Cardiac septum (tissue), 1 donor: Measurements from ENCODE around the gene P3H4. TPM values are rescaled to one million over a fixed set of nuclear protein-coding genes. Genes with fewer than 3 reads are reported as not detected.
"Not testable (repeated sequence)": the region's sequence is repeated elsewhere in the genome, so short reads cannot be mapped to it uniquely, and the experiment has no call there.

Experiments
- DNase-seq: peaks from one replicate; pipeline ENCODE4 v3.0.0-alpha.2; 2020; ENCODE audit warnings: low spot score
- intact Hi-C: fragments of 100-400 bp; cut with DNase I; formaldehyde crosslinking; loops from one replicate; pipeline ENCODE4 v1.14.0; 2022
- long read RNA-seq: library from polyadenylated mRNA; unstranded; transcript quantifications from one replicate; pipeline ENCODE4 v2.0.0, GENCODE V29; 2021
- total RNA-seq: library from RNA; stranded (reverse); fragmentation: NEBNext Ultra II Directional; extraction: Animal tissue kit (Norgen Biotek cat#: 25700); gene quantifications from one replicate; pipeline ENCODE4 v1.2.1, GENCODE V29; 2021
- donor health status: DM: no; HTN: no; CAD: no.

The P3H4 gene
- total RNA-seq = 5.1 TPM
- long read RNA-seq, transcript P3H4-202 (8 exons, 2,601 nt) = major isoform, 8 of 24 reads
- long read RNA-seq, partial matches to known transcripts = 8 of 24 reads
- long read RNA-seq, other reads (novel, unspliced or antisense) = 7 of 24 reads

DNA sequence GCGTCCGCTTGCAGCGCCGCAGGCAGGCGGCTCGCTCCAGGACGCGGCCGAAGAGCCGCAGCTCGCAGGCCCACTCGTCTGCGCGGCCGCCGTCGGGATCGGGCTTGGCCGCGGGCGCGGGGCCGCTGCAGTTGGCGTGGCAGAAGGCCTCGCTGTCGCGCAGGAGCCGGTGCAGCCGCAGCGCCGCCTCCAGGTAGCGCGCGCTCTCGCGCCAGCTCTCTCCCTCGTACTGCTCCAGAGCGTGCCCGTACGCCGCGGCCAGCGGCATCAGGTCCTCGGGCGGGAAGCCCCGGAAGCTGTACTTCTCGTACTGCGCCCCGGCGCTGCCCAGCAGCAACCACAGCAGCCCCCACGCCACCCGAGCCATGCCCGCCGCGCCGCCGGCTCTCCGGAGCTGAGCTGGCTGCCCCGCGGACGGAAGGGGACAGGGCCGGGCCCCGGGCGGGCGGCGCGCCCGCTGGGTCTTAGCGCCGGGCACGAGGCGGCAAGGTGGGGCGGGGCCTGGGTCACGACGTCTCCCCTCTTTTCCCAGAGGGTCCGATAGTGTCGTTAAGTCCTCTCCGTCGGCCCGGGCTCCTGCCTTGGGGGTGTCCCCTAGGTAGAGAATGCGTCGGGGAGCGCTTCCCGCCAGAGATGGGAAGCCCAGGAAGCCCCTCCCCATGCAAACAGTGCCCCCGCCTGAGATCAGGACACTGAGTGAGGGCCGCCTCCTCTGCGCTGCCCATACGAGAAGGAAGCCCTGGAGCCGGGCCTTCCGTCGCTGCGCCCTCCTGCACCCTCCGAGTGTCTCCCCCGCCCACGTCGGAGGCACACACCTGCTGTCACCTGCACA is at the start of gene P3H4:
TSS of gene P3H4 (minus strand) at position 401 of the 832 bp plus-strand sequence. CDS start at position 367, 34 bp downstream.
- peak; percentile 83 for DNase-seq
- intact Hi-C loops = loop anchor here (10.0 kb wide), 1 partner anchor 53 kb away; the partner anchor contains the start of gene KLHL11

- DNase-seq = no peak
- intact Hi-C loops = loop anchor here (10.0 kb wide), 1 partner anchor 46 kb away; the partner anchor contains the start of genes FKBP10 and P3H4
Measured at GRCh38 chr17:41860254-41860931, 48.6 kb upstream of the P3H4 start.

DNA sequence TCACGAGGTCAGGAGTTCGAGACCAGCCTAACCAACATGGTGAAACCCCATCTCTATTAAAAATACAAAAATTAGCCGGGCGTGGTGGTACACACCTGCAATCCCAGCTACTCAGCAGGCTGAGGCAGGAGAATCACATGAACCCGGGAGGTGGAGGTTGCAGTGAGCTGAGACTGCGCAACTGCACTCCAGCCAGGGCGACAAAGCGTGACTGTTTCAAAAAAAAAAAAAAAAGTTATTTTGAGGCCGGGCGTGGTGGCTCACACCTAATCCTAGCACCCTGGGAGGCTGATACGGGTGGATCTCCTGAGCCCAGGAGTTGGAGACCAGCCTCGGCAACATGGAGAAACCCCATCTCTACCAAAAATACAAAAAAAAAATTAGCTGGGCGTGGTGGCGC is 39.6 kb upstream of the P3H4 start:
- intact Hi-C loops = loop anchor here (10.0 kb wide), 1 partner anchor 63 kb away; the partner anchor contains the start of gene ACLY
- DNase-seq = not testable (repeated sequence)

DNA sequence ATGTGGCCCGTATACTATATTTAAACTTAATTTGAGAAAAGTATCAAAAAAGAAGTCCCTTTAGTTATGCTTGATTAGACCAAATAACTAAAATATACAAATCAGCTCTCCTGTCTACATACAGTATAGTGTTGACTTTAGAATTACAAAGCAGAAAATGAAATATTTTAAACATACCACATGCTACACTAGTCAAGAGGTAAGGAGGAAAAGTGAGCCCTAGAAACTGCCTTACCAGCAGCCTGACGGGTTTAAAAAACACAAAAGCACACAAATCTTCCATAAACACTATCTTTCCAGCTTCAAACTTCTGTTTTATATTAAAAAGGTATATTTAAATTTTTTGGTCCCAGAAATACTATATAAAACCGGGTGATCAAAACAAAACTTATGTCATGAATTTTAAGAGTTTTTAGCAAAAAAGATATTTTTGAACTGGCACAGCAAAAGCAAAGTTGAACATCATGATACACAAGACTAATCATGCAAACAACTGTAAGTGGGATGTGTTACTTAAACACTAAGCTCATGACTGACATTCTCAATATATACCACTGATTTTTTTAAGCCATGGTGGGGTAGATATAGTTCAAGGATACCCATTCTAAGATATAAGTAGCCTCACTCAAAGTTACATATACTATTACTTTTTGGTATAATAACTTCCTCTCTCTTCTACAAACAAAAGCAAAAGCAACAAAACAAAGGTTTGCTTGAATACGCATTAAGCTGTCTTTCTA is 37.7 kb upstream of the P3H4 start:
- intact Hi-C loops = no loop called here

DNA sequence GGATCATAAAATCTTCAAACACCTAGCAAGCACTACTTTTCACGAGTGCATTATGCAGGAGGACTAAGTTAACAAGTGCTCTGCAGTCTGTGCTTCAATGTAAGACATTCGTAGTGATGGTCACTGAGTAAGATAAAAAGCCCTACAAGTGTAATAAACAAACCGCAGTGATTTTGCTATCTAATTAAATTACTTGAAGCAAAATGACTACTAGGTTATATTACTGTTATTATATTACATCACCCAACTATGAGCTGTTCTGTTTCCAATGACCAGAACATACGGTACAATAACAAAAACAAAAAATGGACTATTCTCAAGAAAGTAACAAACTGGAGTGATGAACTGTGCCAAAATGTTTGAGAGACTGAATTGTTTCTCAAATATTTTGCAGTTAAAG is 37.0 kb upstream of the P3H4 start:
- intact Hi-C loops = no loop called here
- no peak for DNase-seq

More for the DNA sequence above, 37.7 kb upstream of the P3H4 start:
- DNase-seq = no peak

DNA sequence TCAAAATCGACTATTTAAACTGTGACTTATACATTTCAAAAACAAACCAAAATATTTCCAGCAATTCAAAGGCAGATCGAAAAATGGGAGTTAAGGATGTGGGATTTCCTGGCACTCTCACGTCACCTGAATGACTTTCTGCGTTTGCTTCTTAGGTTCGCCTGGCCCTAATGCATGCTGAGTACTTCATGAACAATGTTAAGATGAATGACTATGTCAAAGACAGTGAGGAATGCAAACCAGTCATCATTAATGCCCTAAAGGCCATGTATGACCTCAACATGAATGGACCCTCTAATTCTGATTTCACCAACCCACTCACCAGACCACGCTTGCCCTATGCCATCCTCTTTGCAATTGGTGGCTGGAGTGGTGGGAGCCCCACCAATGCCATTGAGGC is 33.2 kb upstream of the P3H4 start:
- intact Hi-C loops = no loop called here
- no peak for DNase-seq

DNA sequence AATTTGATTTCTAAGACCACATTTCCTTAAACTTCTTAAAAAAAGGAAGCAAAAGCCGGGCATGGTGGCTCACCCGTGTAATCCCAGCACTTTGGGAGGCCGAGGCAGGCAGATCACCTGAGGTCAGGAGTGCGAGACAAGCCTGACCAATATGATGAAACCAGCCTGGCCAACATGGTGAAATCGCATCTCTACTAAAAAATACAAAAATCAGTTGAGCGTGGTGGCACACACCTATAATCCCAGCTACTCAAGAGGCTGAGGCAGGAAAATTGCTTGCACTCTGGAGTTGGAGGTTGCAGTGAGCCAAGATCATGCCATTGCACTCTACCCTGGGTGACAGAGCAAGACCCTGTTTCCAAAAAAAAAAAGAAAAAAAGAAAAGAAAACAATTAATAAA is 29.0 kb upstream of the P3H4 start:
- intact Hi-C loops, DNase-seq: not testable (repeated sequence)

GRCh38 chr17:41839448-41839847 is 27.7 kb upstream of the P3H4 start:
- DNase-seq, intact Hi-C loops: not testable (repeated sequence)

DNA sequence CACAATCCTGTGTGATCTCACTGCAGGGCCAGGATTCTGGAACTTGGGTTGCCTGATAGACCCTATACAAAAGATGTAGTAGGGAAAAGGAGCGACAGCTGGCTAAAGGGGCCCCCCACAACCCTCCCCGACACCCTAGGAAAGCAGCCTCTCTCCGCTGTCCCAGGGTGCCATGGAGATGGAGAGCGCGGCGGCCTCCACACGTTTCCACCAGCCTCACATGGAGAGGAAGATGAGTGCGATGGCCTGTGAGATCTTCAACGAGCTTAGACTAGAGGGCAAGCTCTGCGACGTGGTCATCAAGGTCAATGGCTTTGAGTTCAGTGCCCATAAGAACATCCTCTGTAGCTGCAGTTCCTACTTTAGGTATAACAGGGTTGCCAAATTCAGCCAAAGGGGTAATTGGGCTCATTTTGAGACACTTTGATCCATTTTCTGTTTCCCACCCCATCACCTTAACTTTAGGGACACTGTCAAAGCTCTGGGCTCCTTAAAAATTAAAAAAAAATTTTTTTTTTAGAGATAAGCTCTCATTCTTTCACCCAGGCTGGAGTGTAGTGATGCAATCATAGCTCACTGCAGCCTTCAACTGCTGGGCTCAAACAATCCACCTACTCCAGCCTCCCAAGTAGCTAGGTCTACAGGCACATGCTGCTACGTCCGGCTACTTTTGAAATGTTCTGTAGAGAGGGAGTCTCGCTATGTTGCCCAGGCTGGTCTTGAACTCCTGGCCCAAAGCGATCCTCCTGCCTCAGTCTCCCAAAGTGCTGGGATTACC is 26.2 kb upstream of the P3H4 start, which contains the start of gene KLHL10:
TSS of gene KLHL10 (plus strand) at position 65 of the 778 bp plus-strand sequence. CDS start at position 173, 108 bp downstream.
- intact Hi-C loops = no loop called here
- DNase-seq = no peak

DNA sequence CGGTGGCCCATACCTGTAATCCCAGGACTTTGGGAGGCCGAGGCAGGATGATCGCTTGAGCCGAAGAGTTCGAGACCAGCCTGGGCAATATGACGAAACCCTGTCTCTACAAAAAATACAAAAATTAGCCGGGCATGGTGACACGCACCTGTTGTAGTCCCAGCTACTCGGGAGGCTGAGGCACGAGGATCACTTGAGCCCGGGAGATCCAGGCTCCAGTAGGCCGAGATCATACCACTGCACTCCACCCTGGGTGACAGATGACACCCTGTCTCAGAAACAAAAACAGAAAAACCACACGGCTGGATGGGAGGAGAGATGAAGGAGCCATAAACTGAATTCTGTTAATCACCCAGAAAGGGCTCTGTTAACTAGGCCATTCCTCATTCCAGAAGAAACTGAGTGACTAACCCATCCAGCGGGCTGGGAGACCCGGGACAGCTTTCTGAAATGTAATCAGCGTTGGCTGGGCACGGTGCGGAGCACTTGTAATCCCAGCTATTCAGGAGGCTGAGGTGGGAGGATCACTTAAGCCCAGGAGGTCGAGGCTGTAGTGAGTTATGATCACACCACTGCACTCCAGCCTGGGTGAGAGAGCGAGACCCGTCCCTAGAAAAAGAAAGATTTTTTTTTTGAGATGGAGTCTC is 24.9 kb upstream of the P3H4 start:
- intact Hi-C loops = no loop called here
- DNase-seq = no peak

DNA sequence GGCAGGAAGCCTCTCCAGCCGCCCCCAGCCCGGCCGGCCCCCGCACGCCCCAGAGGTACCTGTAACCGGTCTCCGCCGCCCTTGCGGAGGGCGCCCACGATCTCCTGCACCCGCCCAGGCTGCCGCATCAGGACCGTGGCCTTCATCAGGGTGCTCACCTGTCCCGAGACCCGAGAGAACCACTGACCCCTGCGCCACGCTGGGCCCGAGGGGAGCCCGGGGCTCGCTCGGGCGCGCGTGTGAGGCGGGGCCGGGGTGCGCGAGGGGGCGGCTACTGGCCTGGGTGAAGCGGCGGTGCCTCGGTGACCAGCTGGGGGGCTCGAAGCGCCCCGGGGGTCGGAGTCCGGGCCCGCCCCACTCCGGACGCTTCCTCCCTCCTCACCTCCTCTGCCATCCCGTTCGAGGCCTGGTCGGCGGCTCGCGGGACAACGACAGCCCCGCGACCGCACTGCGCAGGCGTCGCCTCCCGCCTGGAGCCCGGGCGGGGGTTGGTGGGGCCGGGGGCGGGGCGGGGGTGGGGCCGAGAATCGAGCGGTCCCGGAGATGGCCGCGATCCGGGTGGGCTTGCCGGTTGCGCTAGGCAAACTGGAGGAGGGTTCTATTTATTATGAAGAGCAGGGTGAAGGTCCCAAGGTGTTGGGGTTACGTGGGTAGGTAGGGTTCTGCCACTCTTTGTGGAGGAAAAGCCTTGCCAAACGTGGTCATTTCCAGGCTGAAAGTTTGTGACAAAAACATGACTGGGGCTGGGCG is 24.2 kb upstream of the P3H4 start, which contains the start of gene NT5C3B:
TSS of gene NT5C3B (minus strand) at position 433 of the 750 bp plus-strand sequence. CDS start at position 394, 39 bp downstream.
- DNase-seq = no peak
- intact Hi-C loops = no loop called here

- no peak for DNase-seq
- intact Hi-C loops = no loop called here
Measured at GRCh38 chr17:41835214-41835799, 23.6 kb upstream of the P3H4 start.

DNA sequence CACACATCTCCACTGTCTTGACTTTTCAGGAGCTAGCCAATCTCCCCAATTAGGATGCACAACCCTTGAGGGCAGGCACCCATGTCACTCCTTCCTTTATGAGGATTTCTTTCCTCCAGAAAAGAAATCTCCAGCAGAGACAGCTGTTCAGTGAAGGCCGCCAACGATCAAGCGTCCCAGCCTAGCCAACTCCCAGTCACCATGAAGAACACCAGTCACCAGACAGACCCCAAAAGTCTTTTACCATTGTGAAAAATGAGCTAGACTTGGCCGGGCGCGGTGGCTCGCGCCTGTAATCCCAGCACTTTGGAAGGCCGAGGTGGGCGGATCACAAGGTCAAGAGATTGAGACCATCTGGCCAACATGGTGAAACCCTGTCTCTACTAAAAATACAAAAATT is 18.2 kb upstream of the P3H4 start:
- intact Hi-C loops, DNase-seq: not testable (repeated sequence)

GRCh38 chr17:41825175-41825845 is 13.6 kb upstream of the P3H4 start:
- intact Hi-C loops = no loop called here
- no peak for DNase-seq

GRCh38 chr17:41824086-41824485 is 12.3 kb upstream of the P3H4 start:
- DNase-seq = no peak
- intact Hi-C loops = no loop called here

GRCh38 chr17:41823580-41823979 is 11.8 kb upstream of the P3H4 start:
- DNase-seq = no peak
- intact Hi-C loops = no loop called here

DNA sequence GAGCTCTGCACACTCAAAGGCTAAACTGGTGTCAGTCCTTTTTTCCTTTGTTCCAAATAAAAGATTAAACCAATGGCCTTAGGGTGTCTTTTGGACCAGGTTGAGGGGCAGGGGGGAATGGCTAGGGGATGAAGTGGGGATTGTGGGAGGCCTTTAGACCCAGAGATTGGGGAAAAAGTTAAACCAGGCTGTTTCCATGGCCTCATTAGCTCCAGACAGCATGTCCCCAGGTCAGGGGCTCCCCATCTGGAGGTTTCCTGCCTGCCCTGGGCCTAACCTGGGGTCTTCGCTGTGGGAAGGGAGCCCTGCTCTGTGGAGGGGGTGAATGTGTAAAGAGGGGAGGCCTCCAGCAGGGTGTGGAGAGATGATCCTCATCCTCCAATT is 11.4 kb upstream of the P3H4 start:
- DNase-seq = no peak
- intact Hi-C loops = no loop called here
